ENCODE measurements around the gene MAGI2.

DNA sequence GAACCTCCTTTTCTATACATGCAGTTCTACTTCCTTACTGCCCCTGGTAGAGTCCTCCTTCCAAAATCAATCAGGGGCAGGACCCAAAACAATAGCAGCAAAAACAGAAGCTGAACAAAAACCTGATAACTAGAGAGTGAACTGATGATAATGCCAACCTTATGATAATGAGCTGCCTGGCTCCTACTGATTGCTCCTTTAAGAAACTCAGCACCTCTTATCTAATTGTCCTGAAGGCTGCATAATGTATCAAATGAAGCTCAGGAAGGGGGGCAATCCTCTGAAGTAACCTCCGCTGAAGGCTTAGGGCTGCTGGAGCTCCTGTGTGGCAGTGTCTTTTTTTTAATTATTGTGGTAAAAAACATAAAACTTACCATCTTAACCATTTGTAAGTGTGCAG lies 1397.9 kb downstream of the MAGI2 start:
- TF ChIP-seq EZH2 (IDR thresholded peaks at IDR 0.05; ENCODE audit: insufficient read depth, poor library complexity, severe bottlenecking), result no peak
- no peak for TF ChIP-seq EZH2phosphoT487 (IDR thresholded peaks at IDR 0.05; ENCODE audit: insufficient read depth, low read depth)
